GM19025 (cell line): Measurements from ENCODE around the gene MINAR2.

Experiments
- ATAC-seq: cut with Tn5 transposase; IDR thresholded peaks from one replicate; pipeline ENCODE4 v1.9.1; 2021; ENCODE audit warnings: mild to moderate bottlenecking, low read depth, moderate library complexity; ENCODE audit not compliant: unreplicated experiment

The MINAR2 gene, protein sequence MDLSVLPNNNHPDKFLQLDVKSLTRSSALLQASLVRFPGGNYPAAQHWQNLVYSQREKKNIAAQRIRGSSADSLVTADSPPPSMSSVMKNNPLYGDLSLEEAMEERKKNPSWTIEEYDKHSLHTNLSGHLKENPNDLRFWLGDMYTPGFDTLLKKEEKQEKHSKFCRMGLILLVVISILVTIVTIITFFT

DNA sequence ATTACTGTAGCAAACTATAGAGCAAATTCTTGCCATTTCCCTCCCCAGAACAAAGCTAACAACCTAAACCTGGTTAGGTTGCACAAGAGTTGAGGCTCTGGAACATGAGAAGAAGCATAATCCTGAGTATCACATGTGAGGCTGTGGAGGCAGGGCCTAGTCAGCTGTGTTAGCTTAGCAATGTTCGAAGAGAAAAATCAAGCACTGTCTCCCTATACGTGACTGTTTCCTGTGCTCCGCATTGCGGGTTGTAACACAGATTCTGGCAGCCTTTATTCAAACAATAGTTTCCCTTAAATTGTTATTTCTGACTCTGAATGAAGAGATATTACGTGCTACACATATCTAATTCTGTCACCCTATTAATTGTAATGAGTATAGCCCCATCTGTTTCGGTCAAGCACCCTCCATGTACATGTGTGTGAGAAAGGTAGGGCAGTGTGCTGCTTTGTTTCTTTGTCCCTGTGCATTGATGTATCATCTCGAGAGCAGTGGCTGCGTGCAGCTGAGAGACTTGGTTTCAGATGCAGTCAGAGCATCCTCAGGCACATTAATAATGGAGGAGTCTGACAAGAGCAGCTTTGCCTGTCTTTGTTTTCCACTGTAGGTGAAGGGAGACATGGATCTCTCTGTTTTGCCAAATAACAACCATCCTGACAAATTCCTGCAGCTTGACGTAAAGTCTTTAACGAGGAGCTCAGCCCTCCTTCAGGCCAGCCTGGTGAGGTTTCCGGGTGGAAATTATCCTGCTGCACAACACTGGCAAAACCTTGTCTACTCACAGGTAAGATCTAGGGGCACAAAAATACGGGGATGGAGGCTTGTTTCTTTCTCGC, at the start of gene MINAR2:
Gene MINAR2 (plus strand): TSS at position 523 of the 836 bp plus-strand sequence. CDS start 97 bp downstream, at position 620.
- ATAC-seq, result peak; percentile 51

DNA sequence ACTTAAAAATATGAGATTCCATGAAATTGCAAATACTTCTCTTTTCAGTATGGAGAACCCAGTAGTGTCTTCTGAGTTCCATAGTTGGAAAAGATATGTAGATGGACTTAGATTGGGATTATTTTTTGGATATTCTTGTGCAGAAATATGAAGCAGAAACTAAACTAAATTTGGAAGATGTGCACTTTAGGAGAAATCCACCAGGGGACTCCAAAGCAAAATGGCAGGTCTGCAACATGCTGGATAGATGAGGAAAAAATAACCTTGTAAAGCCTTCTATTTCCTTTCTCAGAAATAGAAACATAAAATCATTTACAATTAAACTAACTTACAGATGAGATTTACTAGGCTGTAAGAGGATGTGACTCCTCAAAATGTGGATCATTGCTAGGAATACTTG, 49.2 kb upstream of the MINAR2 start:
- ATAC-seq, result no peak

DNA sequence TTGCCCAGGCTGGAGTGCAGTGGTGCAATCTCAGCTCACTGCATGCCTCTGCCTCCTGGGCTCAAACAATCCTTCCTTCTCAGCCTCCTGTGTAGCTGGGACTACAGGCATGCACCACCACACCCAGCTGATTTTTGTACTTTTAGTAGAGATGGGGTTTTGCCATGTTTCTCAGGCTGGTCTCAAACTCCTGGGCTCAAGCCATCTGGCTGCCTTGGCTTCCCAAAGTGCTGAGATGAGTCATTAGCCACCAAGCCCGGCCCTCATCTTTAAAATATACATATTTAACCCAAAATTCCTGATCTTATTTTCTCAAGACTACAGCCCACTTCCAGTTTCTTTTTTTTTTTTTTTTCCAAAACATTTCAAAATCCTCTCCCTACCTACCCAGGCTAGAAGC, 31.7 kb upstream of the MINAR2 start:
- ATAC-seq, result no peak

- no peak for ATAC-seq
Observed at GRCh38 chr5:129716651-129717050, 31.2 kb upstream of the MINAR2 start.

GRCh38 chr5:129717751-129718310, 30.1 kb upstream of the MINAR2 start:
- ATAC-seq, result no peak

GRCh38 chr5:129718471-129719090, 29.3 kb upstream of the MINAR2 start:
- ATAC-seq, result no peak

DNA sequence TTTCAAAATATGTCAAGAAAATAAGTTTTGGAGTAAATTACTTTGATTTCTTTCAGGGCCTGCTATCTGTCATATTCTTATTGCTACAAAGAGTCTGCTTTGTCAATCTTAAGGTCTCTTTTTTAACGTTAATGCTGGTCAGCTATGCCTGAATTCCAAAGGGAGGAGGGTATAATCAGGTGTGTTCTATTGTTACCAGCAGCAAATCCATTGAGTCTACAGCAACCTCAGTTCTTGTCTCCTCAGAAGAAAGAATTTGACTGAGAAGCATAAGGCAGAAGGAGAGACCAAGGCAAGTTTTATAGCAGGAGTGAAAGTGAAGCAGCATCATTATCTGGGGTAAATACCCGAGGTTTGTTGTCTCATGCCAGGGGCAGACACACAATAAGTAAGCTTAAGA, 23.7 kb upstream of the MINAR2 start:
- ATAC-seq, result no peak

GRCh38 chr5:129724647-129725046, 23.2 kb upstream of the MINAR2 start:
- ATAC-seq, result no peak

GRCh38 chr5:129739773-129740172, 8.1 kb upstream of the MINAR2 start:
- no peak for ATAC-seq

GRCh38 chr5:129743541-129744187, 4.2 kb upstream of the MINAR2 start:
- no peak for ATAC-seq

GRCh38 chr5:129745997-129746396, 1.9 kb upstream of the MINAR2 start:
- no peak for ATAC-seq

DNA sequence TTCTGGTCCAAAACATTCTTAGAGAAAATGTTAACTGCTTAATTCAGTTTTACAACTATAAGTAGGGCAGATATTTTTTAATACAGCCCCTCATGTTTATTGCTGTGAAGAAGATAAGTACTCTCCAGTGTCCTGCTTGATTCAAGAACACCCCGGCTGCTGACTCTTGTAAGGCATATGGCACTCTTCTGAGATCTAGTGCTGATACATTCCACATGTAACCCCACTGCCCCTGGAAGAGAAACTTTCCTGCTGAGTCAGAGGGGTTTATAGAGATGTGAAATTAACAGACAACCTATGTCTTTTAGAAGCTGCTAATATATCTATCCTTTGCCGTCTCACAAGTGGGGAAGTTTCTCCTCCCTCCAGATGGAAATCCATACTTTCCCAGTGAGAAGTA, 1.0 kb upstream of the MINAR2 start:
- ATAC-seq, result no peak

DNA sequence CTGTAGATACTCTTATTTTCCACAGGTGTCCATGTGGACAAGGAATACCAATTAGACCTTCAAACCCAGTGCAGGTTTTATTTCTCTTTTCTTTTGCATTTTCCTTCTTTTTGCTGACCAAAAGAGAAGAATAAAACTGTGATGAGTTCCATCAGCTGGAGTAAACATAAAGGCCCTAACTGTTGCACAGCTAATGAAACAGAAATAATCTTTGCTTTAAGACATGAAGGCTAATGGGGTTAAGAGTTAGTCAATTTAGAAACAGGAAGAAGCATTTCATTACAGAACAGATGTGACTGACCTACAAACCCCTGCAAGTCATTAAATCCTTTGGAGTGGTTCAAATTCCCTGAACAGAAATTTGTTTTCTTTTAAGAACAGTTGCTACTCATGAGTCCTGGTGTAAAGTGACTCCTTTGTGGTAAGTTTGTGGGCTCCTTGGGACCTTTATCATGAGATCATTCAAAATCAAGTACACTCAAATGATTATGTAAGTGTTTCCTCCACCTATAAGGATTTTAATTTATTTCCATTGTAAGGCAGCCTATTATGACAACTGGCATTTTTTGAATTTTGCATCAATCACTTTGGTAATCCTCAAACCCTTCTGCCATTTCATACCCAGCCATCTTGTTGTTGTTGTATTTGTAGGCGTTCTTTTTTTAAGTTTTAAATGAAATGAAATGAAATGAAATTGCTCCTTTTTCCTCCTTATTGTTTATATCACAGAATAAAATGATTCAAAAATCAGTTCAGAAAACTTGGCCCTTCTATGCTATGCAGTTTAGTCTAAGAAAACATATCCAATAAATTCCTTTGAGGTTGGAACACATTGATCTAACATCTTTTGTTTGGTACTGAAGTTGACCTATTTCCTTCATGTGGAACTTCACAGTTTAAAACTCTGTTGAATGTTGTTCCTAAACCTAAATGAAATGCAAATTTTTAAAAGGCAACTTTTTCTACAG, 1.3 kb downstream of the MINAR2 start:
- no peak for ATAC-seq

DNA sequence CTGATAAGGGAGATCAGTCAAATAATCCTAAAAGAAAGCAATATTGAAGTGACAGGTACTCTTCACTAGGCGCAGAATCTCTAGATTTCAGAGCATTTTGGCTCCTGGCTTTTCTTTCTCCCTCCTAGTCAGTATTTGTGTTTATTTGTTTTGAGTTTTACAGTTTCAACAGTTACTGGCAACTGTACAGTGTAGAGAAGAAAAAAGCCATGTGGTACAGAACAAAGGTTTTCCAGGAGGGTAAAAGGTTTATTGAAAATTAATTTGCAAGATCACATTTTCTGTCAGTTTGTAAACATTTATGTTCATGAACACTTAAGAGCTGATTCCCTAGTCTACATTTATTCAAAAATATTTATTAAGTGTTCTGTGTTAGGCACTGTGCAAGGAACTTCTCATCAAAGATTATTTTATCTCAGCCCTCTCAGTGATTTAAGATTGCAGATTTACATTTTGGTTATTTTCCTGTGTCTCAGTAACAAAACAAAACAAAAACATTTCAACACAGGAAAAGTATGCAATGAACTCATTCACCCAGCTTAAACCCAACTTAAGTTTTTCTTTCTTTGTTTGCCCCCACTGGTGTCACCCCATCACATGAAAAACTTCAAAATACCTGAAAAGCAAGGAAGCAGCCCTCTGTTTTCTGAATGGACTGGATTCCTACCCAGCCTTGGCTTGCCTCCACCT, 12.9 kb downstream of the MINAR2 start:
- ATAC-seq, result no peak

- ATAC-seq, result no peak
Observed at GRCh38 chr5:129763651-129764050, 15.8 kb downstream of the MINAR2 start.

DNA sequence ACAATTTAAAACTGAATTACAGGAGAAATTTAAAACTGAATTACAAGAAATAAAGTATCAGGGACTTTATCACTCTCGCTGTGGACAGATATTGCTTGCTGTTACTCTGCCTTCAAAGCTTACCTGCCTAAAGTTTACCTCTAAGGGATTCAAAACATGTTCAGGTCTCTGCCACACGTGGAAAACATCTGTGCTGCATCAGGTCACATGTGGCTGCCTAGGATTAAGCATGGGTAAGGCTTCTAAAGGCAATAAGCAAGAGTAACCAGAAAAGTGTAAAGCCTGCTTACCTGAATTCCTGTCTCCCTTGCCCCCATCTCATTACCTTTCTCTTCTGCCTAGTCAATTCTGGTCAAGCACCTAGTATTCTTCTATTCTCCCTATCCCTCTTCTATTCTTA, 18.9 kb downstream of the MINAR2 start:
- no peak for ATAC-seq

GRCh38 chr5:129767927-129768380, 20.1 kb downstream of the MINAR2 start:
- peak; percentile 86 for ATAC-seq

- ATAC-seq, result no peak
Observed at GRCh38 chr5:129768735-129769134, 20.8 kb downstream of the MINAR2 start.
